GM19099 (cell line): Measurements from ENCODE around the gene EIF4EBP2.

Experiments used
- POLR2A ChIP-seq: IDR thresholded peaks from 3 replicates; pipeline ENCODE4 v1.6.1; 2011; ENCODE audit warnings: low read depth; ENCODE audit not compliant: insufficient read length; ENCODE audit errors: extremely low read depth

The EIF4EBP2 gene

GRCh38 chr10:70461397-70462348 is 57.7 kb downstream of the EIF4EBP2 start:
- TF ChIP-seq POLR2A, result no peak

DNA sequence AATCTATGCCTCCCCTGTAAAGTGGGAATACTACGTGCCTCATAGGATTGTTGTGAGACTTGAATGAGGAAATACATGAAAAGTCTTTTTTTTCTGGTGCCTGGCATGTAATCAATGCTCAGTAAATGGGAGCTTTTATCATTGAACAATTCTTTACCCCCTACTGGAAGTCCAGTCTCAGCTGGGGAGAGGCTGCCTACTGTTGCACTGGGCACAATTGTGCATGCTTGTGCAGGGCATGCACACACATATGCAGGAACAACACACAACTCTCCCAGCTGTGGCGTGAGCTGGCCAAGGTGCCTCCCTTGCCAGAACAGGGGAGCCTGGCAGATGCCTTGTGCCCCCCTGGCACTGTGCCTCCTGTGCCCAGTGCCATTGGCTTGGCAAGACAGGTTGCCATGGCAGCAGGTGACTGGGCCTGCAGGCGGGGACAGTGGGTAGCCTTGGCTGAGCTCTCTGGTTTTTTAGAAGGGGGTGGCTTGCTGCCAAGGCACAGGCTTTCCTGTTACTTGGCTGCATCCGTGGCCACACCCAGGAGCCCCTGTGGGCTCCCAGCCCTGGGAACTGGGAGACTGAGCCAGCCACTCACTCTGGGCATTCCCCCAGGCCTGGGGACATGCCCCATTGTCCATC is 58.5 kb downstream of the EIF4EBP2 start:
- no peak for TF ChIP-seq POLR2A

GRCh38 chr10:70465278-70465677 is 61.3 kb downstream of the EIF4EBP2 start:
- TF ChIP-seq POLR2A, result no peak

DNA sequence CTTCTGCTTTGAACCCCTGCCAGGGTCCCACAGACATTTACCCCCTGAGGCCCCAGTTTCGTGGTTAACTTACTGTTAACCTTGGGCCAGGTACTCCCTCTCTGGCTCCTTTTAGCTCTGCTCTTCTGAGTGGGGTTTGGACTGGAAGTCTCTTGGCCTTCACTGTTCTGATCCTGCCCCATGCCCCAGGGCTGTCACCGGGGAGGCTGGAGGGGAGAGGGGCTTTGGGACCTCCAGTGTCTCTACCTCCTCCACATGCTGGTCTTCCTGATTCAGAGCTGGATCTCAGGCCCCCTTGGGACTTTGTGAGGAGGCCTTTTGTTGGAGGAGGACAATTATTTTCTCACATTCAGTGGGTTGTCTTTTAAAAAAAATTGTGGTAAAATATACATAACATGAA is 61.9 kb downstream of the EIF4EBP2 start:
- TF ChIP-seq POLR2A, result no peak

- no peak for TF ChIP-seq POLR2A
Measured at GRCh38 chr10:70466951-70467350, 63.0 kb downstream of the EIF4EBP2 start.

DNA sequence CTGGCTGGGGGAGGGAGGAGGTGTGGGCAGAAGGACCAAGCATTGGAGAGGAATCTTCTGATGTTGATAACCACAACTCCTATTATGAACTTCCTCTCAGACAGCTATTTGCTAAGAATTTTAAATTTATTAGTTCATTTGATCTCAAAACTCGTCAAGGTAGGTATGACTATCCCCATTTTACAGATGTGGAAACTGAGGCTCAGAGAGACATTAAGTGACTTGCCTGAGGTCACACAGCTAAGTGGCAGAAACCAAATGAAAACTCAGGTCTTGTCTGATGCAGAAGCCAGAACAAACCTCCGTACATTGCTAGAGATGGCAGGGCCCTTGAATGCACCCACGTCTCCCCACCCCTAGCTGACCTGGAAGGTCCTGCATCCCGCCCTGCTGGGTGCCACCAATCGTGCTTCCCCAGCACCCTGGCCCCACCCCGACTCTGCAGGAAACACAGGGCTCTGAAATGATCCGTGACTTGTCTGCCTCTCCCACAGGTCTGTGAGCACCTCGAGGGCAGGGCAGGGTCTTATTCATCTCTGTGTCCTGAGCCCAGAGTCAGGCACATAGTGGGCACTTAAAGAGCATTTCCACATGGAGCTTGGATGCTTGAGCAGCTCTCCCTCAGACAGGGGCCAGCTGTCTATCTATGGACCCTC is 69.0 kb downstream of the EIF4EBP2 start:
- no peak for TF ChIP-seq POLR2A

DNA sequence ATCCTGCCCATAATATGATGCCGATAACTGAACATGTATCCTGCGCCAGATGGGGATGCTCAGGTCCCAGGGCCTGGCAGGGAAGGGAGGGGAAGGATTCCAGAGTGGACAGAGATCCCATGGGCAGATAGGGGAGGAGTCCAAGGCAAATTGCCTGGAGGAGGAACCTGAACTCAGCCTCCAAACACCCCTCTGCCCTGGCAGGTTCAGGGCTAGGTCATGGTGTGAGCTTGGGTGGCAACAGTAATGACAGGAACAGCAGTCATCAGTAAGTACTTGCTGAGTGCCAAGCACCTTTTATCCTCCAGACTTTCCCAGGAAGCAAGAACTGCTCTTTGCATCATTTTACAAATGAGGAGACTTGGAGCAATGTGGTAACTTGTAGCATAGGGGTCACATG is 70.8 kb downstream of the EIF4EBP2 start:
- TF ChIP-seq POLR2A, result no peak

- TF ChIP-seq POLR2A, result no peak
Measured at GRCh38 chr10:70475661-70476060, 71.7 kb downstream of the EIF4EBP2 start.

DNA sequence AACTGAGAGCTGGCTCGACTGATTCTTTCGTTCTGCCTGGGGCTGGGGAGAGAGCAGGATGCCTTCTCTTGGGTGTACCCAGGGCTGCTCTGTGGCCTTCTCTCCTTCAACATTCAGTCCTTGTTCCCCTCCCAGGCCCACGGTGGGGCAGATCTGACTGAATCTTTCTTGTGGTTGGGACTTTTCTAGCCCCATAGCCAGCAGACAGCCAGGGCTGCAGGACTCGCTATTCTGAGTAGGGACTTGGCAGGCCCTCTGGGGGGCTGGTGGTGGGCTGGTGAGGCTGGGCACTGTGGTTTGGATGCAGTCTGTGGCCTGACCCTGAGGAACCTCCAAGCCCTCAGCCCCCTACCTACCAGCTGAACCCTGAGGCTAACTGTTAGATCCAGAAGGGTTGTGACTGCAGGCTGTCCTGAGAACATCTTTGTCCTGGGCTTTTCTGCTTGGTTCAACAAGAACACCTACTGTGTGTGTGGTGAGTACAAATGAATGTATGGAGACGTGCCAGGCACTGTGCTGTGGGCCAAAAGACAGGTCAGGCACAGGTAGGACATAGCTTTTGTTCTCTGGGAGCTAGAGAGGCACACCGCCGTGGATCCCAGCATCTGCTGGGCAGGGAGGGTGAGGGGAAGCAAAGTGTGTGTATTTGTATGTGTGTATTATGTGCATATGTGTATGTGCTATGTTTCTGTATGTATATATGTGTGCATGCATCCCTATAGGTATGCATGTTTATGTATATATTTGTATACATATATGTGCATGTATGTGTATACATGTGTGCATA is 72.5 kb downstream of the EIF4EBP2 start:
- TF ChIP-seq POLR2A, result no peak

DNA sequence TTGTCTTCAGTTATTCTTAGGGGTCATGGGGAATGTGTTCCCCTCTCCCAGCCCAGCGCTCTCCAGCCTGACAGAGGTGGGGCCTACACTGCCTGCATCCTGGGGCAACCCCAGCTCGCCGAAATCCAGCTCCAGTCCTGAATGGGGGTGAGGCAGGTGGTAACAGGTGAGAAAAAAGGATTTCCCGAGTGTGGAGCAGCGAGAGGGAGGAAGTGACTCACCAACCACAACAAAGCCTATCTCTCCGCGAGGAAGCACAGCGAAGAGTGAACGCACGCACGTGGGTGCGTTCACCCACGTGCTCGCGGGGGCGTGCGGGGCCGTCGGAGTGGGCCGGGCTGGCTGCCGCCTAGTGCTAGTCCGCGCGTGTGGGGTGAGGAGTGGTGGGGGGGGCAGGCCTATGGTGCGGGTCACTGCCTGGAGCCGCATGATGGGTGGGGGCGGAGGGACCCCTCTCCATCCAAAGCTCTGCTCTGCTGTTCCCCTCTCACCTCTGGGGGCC is 73.8 kb downstream of the EIF4EBP2 start:
- no peak for TF ChIP-seq POLR2A
